Stimulated activated CD4-positive, alpha-beta T cell treated with anti-CD3 and anti-CD28 coated beads, Interleukin-15, amount 100 ng/mL, for 48 hours (primary cell): ENCODE results near the gene FOXO4.
A peak's percentile ranks its signal among the peaks of the same experiment; 100 is the strongest.
"Not testable (repeated sequence)": the region's sequence is repeated elsewhere in the genome, so short reads cannot be mapped to it uniquely, and the experiment has no call there.

Experiments
- DNase-seq, 2 donors: peaks; one replicate each; pipeline ENCODE4 v3.0.0-alpha.2; 2020; ENCODE audit warnings: low read depth in 2 of 2

FOXO4 gene, protein sequence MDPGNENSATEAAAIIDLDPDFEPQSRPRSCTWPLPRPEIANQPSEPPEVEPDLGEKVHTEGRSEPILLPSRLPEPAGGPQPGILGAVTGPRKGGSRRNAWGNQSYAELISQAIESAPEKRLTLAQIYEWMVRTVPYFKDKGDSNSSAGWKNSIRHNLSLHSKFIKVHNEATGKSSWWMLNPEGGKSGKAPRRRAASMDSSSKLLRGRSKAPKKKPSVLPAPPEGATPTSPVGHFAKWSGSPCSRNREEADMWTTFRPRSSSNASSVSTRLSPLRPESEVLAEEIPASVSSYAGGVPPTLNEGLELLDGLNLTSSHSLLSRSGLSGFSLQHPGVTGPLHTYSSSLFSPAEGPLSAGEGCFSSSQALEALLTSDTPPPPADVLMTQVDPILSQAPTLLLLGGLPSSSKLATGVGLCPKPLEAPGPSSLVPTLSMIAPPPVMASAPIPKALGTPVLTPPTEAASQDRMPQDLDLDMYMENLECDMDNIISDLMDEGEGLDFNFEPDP

DNA sequence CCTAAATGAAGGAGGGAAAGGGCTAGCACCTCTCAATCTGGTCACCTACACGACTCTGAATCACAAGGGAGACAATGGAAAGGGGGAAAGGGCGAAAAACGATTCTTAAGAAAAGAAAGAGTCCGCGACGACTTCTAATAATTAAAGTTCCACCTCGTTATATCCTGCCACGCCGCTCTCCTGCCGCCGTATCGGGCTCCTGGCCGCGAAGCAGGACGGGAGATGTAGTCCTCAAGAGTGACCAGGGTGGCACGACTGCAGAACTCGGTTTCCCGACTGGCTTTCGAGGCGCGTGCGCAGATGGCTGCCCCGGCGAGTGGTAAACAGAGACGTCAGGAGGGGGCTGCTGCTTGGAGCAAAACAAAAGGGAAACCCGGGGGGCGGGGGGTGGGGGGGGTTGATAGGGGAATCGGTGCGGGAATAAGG is at the start of gene FOXO4:
Gene FOXO4, plus strand, starts transcription at position 297 of the 426 bp plus-strand sequence. CDS start 678 bp downstream, outside the sequence.
- peak; percentile 78 to 86 for DNase-seq

DNA sequence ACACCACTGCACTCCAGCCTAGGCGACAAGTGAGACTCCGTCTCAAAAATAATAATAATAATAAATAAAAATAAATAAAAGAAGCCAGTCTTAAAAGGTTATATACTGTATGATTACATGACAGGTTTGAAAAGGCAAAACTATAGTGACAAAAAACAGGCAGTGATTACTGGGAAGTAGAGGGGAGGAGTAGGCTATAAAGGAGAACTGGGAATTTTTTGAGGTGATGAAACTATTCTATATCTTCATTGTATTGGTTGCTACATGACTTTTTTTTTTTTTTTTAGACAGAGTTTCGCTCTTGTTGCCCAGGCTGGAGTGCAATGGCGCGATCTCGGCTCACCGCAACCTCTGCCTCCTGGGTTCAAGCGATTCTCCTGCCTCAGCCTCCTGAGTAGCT is 47.8 kb upstream of the FOXO4 start:
- DNase-seq: not testable (repeated sequence)

DNA sequence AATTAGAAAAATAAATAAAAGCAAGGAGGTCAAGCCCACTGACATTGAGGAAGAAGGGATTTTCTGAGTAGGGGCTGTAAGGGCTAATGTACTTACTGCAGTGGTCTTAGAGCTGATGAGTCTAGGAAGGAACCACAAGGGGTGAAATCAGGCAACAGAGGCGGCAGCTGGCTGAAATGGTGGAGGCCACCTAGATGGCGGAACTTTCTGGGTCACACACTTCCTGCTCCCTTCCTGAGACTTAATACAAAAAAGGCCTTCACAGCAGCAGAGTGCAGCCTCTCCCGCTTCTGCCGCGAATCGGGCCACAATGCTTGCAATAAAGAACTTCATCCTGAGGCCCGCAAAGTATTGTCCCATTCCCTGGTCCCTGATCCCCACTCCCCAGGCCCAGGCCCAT is 42.9 kb upstream of the FOXO4 start:
- no peak for DNase-seq

DNA sequence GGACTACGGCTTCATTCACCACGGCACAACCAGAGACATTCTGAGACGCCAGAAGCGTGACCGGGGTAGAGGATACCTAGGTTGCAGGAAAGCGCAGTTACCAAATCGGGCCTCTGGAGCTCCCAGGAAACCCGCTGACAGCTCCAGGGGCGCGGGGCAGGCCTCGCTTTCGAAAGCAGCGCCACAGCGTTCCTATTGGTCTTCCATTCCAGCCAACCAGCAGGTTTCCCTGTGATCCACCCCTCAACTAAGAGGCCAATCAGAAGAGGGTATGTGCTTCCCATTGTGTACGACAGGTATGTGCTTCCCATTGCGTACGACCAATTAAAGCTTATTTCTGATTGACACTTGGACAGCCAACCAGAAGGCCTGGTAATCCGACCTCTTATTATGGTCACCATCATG is 42.4 kb upstream of the FOXO4 start:
- no peak for DNase-seq

DNA sequence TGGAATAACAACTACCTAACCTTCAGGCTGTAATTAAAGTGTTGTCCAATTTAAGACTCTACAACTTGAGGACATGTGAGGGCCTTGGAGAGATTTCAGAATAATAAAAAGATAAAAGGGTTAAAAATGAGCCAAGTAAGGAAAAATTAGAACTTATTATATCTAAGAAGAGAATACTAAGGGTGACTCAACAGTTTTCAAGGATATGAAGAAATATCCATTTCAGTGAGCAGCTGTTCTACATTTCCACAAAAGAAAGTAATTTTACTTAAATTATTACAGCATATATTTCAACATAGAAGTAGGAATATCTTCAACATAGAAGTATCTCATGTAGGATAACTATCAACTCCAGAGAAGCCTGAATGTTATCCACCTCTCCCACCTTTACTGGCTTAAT is 38.8 kb upstream of the FOXO4 start:
- no peak for DNase-seq

DNA sequence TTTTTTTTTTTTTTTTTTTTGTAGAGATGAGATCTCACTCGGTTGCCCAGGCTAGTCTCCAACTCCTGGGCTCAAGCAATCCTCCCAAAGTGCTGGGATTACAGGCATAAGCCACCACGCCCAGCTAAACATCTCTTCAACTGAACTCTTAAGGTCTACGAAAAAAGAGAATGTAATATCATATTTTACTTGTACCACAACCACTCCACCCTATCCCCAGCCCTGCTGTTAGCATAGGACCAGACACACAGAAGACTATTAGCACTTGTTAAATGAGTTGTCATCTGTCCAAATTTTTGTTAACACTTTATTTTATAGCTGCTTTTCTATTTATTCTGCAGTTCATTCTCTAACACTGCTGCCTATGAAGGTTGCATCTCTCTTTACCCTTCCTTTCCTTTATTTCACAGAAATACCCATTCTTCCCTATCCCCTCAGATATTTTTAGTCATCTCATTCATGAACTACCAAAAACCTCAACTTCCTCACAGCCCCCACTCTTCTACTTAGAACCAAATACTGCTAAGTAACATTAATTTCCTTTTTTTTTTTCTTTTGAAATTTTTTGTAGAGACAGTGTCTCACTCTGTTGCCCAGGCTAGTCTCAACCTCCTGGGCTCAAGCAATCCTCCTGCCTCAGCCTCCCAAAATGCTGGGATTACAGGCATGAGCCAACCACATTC is 37.7 kb upstream of the FOXO4 start:
- DNase-seq: no peak

DNA sequence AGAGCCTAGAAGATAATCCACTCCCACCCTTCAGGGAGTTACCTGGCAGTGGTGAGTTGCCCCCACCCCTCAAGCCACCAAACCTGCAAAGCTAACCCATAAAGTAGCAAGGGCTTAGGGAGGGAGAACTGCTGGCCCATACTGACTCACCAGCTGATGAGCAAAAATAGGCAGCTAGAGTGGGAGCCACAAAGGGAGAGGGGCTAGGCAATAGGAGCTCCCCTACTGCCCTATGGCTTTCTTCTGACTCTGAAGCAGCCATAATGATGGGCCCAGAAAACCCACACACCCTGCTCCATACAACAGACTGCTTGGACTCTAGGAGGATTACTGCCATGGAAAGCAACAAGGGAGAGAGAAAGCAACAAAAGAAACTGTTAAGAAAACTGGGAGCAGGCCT is 35.5 kb upstream of the FOXO4 start:
- DNase-seq: no peak

DNA sequence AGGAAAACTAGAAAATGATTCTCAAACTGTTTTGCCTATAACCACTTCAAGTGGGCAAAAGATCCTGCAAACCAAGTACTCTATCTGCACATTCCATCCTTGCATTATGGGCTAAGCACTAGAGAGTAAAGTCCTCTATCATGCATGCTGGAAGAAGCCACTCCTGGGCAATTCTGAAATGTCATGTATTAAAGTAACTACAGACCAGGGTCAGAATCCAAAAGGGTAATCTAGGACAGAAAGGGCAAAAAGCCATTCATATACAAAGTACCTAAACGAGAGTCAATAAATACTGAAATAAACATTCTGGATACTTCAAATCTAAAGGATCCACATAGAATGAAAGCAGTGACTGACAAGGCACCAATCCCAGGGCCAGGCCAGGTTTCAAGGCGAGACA is 28.6 kb upstream of the FOXO4 start:
- DNase-seq: no peak

DNA sequence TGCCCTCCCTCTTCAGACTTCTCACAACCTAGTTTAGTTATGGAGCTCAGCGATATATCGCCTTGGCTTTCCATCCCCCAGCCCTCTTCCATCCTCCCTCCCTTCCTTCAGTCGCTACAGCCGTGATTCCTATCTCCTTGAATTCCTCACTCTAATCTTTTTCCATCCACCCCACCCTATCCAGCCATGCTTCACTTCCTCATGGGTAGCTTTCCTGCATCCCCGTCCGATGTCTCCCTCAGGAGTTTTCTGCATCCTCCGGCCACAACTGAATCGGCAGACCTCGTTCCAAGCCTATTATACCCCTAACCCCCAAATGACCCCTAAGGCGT is 28.0 kb upstream of the FOXO4 start:
- no peak for DNase-seq

DNA sequence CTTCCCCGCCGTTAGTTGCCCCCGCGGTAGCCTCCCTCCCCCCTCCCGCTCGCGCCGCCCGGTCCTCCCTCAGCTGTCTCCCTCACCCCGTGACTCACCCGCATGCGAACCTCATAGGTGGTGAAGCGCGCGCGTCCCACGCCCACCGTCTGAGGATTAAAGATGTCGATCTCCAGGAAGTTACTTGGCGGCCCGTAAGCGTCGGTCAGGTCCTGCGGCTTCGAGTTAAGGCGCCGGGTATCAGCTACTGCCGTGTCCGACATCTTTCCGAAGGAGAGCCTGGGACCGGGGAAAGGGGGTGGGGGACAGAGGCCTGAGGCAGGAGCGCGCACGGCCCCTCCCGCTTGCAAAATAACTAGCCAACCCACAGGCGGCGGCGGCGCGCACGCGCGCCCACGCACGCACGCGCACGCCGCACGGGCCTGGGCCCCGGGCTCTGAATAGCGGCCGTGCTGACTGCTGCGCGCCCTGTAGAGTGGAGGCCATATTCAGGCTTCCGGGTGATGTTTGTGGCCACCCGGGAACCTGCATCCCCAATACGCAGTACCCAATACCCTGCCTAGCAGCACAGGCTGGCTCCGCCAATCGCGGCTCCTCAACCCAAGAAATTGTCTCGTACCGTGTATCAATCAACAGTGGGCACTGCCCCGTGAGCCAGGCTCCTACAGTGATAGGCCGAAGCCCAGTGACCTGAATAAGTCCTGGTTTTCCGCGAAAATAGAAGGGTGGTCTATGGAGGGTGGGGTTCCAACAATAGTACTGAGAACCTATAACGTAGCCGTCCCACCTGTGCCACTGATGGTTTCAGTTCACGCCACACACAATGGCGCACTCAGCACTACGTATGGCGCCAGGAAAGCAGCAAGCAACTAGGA is 27.4 kb upstream of the FOXO4 start, which contains the start of gene SNX12:
Gene SNX12, minus strand, starts transcription at position 291 of the 875 bp plus-strand sequence. Its CDS starts 28 bp downstream, at position 263.
- DNase-seq: peak; percentile 79 to 81

DNA sequence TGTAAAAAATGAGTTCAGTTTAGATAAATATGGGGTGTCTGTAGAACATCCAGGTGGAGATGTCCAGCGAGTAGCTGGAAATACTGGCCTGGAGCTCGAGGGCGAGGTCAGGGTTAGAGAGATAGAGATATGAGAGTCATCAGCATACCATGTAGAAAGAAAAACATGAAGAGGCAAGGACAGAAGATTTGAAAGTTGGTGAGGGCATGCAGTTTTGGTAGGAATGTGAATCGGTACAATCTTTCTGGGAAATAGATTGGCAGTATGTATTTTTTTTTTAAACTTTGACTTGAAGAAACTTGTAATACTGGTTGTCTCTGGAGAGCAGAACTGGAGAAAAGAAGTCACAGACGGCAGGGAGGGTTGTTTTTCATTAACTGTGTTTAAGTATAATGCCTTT is 25.1 kb upstream of the FOXO4 start:
- no peak for DNase-seq

DNA sequence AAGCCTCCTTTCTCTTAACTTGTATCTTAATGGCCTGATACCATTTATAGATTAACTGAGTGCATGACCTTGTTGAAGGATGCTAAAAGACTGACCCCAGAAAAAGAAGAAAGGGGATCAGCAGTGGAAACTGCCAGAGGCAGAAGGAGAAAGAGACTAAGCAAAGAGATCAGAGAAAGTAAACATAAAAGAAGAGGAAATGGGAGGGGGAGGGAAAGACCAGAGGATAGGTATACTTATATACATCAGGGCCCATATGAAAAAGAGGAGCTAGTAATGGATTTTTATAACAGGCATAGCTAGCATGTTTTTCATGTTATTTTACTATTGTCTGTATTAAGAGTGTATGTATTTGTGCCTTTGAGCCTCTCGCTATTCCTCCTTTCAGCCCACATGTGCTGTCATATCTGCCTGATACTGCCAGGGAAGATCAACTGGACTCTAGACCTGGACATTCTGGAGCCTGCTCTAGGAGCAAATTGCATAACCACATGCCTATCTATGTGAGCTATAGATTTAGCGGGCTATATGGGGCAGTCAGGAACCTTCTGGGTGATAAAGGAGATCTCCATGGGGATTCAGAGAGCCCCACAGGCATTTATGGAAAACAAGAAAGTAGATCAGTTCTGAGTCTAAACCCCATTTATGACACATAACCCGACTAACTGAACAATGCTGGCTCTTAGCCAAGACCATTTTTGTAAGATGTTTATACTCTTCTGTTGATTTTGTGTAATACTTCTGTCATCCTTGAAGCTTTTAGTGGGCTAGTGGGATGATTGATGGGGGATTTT is 14.1 kb upstream of the FOXO4 start:
- DNase-seq: no peak

DNA sequence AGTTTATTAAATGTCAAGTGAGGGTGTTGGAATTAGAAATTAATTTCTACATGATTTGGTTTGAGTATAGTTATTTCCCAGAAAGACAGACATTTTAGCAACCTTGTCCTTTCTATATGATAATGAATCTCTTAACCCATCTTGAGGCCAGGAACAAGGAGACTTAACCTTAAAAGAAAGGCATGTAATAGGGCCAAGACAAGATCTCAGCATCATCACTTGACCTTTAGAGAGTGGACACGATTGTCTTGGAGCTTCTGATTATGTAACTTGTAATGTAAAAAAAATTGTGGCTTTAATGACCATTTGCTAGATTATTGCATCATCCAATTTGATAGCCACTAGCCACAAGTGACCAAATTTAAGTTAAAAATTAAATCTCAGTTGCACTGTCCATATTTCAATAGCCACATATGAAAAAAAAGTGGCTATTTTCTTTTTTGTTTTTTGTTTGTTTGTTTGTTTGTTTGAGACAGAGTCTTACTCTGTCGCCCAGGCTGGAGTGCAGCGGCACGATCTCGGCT is 13.5 kb upstream of the FOXO4 start:
- no peak for DNase-seq

DNA sequence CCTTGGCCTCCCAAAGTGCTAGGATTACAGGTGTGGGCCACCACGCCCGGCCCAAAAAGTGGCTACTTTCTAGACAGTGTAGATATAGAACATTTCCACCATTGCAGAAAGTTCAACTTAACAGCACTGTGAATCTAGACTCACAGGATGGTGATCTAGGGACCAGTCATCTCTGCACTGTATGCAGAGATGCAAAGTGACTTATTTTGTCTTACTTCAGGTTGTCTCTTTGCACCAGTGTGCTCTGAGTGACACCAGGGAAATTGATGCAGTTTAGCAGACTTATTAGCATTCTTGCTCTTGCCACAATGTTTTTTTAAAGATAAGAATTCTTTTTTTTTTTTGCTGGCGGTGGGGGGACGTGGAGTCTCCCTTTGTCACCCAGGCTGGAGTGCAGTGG is 12.8 kb upstream of the FOXO4 start:
- DNase-seq: no peak

DNA sequence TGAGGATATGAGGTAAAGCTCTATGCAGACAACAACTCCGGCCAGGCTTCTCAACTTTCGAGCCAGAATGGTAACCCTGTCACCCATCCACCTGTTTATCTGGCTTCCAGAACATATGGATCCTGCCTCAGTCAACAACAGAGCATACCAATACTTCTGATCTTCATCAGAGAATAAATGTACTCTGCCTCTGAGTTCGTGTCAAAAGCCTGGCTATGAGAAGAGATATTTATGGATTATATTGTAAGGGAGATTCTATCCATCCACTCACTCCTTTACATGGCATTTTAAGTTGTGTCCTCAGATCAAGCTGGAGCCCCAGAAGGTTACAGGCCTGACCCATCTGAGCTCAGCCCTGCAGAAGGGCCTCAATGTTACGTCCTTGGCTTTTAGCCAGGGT is 9.8 kb upstream of the FOXO4 start:
- no peak for DNase-seq

DNA sequence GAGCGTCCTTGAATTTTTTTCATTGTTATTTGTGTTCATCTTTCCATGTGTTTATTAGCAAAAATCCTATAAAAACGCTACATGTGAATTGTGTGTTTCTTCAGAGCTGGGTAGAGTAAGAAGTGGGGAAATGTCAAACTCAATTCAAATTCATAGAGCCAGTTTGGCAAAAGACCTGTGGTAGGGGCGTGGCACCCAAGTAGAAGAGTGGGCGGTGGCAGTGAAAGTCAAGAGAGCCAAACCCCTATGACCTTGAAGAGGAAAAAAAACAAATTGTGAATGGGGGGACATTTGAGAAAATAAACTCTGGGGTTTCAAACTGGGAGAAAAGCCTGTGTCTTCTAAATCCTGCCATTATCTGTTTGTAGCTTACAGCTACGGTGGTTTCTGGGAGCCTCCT is 4.4 kb upstream of the FOXO4 start:
- no peak for DNase-seq

DNA sequence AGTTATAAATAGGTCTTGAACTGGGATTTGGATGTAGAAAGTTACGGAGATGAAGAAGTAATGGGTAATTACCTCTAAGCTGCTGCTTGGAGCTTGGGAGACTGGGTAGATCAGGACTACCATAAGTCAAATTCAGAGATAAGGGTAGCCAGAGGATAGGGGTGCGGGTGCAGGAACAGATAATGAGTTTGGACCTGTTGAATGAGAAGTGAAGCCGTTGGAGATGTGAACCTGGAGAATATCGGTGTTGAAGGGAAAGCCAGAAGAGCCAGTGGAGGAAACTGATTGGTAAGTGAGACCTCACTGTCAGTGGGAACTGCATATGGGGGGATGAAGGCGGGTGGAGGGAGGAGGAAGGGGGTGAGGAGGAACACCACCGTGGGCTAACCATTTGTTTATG is 618 bp upstream of the FOXO4 start:
- DNase-seq: no peak

DNA sequence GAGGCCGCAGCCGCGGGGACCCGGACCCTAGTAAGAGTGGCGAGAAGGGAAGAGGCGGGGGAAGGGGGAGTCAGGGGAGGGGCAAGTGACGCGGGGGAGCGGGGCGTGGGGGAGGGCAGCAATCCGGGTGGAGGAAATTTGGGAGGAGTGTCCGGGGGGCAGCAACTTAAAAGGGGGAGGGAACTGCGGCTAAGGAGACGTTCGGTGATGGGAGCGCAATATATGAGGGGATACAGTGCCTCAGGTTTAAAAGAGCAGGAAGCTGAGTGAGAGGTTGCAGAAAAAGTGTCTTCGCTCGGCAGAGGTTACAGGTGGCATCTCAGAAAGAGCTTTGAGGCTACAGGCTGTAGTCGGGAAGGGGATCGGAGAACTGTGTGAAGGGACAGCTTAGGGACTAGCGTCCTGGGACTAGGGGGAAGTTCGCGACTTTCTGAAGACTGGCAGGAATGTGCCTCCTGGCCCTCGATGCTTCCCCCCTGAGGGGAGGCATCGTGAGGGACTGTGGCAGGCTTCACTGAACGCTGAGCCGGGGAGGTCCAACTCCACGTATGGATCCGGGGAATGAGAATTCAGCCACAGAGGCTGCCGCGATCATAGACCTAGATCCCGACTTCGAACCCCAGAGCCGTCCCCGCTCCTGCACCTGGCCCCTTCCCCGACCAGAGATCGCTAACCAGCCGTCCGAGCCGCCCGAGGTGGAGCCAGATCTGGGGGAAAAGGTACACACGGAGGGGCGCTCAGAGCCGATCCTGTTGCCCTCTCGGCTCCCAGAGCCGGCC is 519 bp downstream of the FOXO4 start:
- no peak for DNase-seq

DNA sequence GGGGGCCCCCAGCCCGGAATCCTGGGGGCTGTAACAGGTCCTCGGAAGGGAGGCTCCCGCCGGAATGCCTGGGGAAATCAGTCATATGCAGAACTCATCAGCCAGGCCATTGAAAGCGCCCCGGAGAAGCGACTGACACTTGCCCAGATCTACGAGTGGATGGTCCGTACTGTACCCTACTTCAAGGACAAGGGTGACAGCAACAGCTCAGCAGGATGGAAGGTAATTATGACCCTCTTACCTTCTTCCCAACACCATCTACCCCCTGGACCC is 1.0 kb downstream of the FOXO4 start:
- no peak for DNase-seq

DNA sequence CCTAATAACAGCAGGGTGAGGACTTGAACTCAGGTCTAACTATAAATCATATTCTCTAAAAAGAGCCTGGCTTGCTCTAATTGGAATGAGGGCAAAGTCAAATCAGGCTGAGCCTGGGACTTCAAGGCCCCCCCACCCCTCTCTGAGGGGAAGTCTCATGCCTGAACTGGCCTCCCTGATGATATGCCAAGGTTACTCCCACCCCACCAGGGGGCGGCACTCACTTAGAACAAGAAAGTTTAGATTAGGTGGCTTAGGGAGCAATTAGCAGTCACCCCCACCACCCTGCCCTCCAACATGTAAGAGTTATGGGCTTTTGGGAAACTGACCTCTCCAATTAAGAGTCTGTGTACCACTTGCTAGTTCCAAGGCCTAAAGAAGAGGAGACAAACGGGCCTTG is 2.7 kb downstream of the FOXO4 start:
- peak in 1 of 2 donors; percentile 68 for DNase-seq
